Fibroblast of lung (primary cell): ENCODE measurements around the gene CSNK2A1. TPM values are rescaled to one million over a fixed set of nuclear protein-coding genes. Genes with fewer than 3 reads are reported as not detected.
"Not testable (repeated sequence)": the region's sequence is repeated elsewhere in the genome, so short reads cannot be mapped to it uniquely, and the experiment has no call there.

Source experiments
- DNase-seq, 2 donors: peaks; one replicate each; pipeline versions ENCODE4 v3.0.0 to v3.0.0-alpha.2; 2010; ENCODE audit warnings: low read depth in 2 of 2
- H2AFZ ChIP-seq: 2 replicates; pipeline ENCODE4 v1.5.1; 2012; ENCODE audit warnings: low read length, control low read depth, inconsistent platforms
- H3K27ac ChIP-seq: 2 replicates; pipeline ENCODE4 v1.5.1; 2011; ENCODE audit warnings: low read length, control low read depth; ENCODE audit not compliant: insufficient read depth
- H3K27me3 ChIP-seq: 2 replicates; pipeline ENCODE4 v1.5.1; 2011; ENCODE audit warnings: mild to moderate bottlenecking, low read length; ENCODE audit not compliant: control insufficient read depth, insufficient read depth
- H3K36me3 ChIP-seq: 2 replicates; pipeline ENCODE4 v1.5.1; 2011; ENCODE audit warnings: low read length; ENCODE audit not compliant: control insufficient read depth, insufficient read depth
- H3K4me1 ChIP-seq: 2 replicates; pipeline ENCODE4 v1.5.1; 2011; ENCODE audit warnings: low read length; ENCODE audit not compliant: control insufficient read depth, insufficient read depth; ENCODE audit errors: extremely low read depth
- H3K4me2 ChIP-seq: 2 replicates; pipeline ENCODE4 v1.5.1; 2011; ENCODE audit warnings: low read length, control low read depth; ENCODE audit not compliant: insufficient read depth; ENCODE audit errors: extremely low read depth
- H3K4me3 ChIP-seq, 4 experiments: fragments of 200-600 bp in 1 of 4; sonication (generic) in 1 of 4; replicated peaks in 1 of 4; 2 replicates each; pipeline ENCODE4 v1.5.1; 2011 to 2016; ENCODE audit warnings: low read length in 4 of 4, low read depth in 3 of 4, mild to moderate bottlenecking in 3 of 4, control low read depth in 2 of 4, inconsistent platforms in 1 of 4, mixed read lengths in 1 of 4; ENCODE audit not compliant: insufficient read depth in 1 of 4; ENCODE audit errors: control extremely low read depth in 1 of 4
- H3K79me2 ChIP-seq: 2 replicates; pipeline ENCODE4 v1.5.1; 2012; ENCODE audit warnings: mild to moderate bottlenecking, low read length, inconsistent platforms; ENCODE audit not compliant: control insufficient read depth, insufficient read depth
- H3K9ac ChIP-seq: 2 replicates; pipeline ENCODE4 v1.5.1; 2011; ENCODE audit warnings: mild to moderate bottlenecking, low read length, control low read depth; ENCODE audit not compliant: insufficient read depth
- H3K9me3 ChIP-seq: 2 replicates; pipeline ENCODE4 v1.5.1; 2012; ENCODE audit warnings: low read depth, low read length; ENCODE audit not compliant: control insufficient read depth, insufficient read depth
- H4K20me1 ChIP-seq: 2 replicates; pipeline ENCODE4 v1.5.1; 2011; ENCODE audit warnings: low read length; ENCODE audit not compliant: control insufficient read depth, insufficient read depth; ENCODE audit errors: extremely low read depth
- CTCF ChIP-seq, 2 donors: IDR thresholded peaks in 1 of 2; conservative IDR thresholded peaks in 1 of 2; 1 replicate in 1 of 2; 2 replicates in 1 of 2; pipeline ENCODE4 v1.5.1; 2011 to 2012; ENCODE audit warnings: low read length in 2 of 2, control low read depth in 1 of 2, inconsistent platforms in 1 of 2, low read depth in 1 of 2, mild to moderate bottlenecking in 1 of 2
- EZH2 ChIP-seq: IDR thresholded peaks from 2 replicates; pipeline ENCODE4 v1.5.1; 2012; ENCODE audit warnings: low read length, control low read depth, mild to moderate bottlenecking; ENCODE audit errors: missing control alignments
- polyA plus RNA-seq, 2 donors: library from polyadenylated mRNA; depleted of rRNA in 1 of 2; stranded (reverse) in 1 of 2; unstranded in 1 of 2; fragments of >200 nt; gene quantifications; 2 replicates each; pipeline ENCODE4 v1.2.1, GENCODE V29; 2011 to 2012; ENCODE audit warnings: missing spikeins in 1 of 2
- total RNA-seq: library from RNA; depleted of rRNA; stranded (reverse); fragments of >200 nt; gene quantifications from 2 replicates; pipeline ENCODE4 v1.2.1, GENCODE V29; 2014

Gene CSNK2A1
- total and polyA plus RNA-seq, 2 donors (not counting 1 experiment from before 2014, with no cell fraction given): 120 to 124 TPM

DNA sequence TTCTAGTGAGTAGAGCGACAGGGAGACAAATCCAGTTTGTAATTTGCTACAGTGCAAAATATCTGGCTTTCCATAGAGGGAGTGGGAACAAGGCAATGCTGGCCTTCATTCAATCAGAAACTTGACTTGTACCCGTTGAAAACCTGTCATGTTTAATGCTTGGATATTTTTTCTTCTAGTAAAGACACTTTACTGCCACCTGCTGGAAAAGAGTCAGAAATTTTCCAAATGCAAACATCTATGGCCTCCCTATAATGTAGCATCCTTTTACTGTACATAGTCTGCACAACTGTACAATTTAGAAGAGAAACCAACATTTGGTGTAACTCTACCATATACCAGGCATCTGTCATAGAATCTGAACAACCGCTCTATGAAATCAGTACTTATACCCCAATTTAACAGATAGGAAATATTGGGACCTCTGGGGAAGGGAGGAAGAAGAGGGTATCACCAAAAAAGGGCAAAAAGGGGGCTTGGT, 64.6 kb downstream of the CSNK2A1 start:
- H4K20me1 ChIP-seq: no peaks in the 10 kb centered on the region
- no peak overlapping the region for H3K9ac ChIP-seq
- H3K4me3 ChIP-seq: no peak overlapping the region
- peaks cover 9% of the 10 kb centered on the region for H3K36me3 ChIP-seq
- peak; percentile 40 to 84 for DNase-seq
- no peaks in the 10 kb centered on the region for H3K4me1 ChIP-seq
- H3K4me2 ChIP-seq: no peak overlapping the region
- no peak overlapping the region for H2AFZ ChIP-seq
- TF ChIP-seq EZH2 (no peak), CTCF (conservative IDR thresholded peaks at IDR 0.05 in 1 of 2, IDR thresholded peaks at IDR 0.05 in 1 of 2; ENCODE audit: low read depth in 1 of 2, low read length in 2 of 2) (peak; percentile 54 to 56)
- no peaks in the 10 kb centered on the region for H3K27me3 ChIP-seq
- H3K9me3 ChIP-seq: no peaks in the 10 kb centered on the region
- H3K79me2 ChIP-seq: no peaks in the 10 kb centered on the region
- H3K27ac ChIP-seq: peak overlapping the region; percentile 4

- peak overlapping the region; percentile 4 for H3K27ac ChIP-seq
- no peak overlapping the region for H3K4me3 ChIP-seq
- H3K4me1 ChIP-seq: no peaks in the 10 kb centered on the region
- no peak overlapping the region for H3K9ac ChIP-seq
- peaks cover 7% of the 10 kb centered on the region for H3K36me3 ChIP-seq
- peak; percentile 47 to 88 for DNase-seq
- no peaks in the 10 kb centered on the region for H3K27me3 ChIP-seq
- no peaks in the 10 kb centered on the region for H4K20me1 ChIP-seq
- no peak overlapping the region for H2AFZ ChIP-seq
- no peaks in the 10 kb centered on the region for H3K9me3 ChIP-seq
- TF ChIP-seq CTCF (conservative IDR thresholded peaks at IDR 0.05 in 1 of 2, IDR thresholded peaks at IDR 0.05 in 1 of 2; ENCODE audit: low read depth in 1 of 2, low read length in 2 of 2) (no peak), EZH2 (no peak)
- no peak overlapping the region for H3K4me2 ChIP-seq
- H3K79me2 ChIP-seq: no peaks in the 10 kb centered on the region
Measured at GRCh38 chr20:478010-478948, 65.3 kb downstream of the CSNK2A1 start.

- H4K20me1 ChIP-seq, DNase-seq, H3K4me1 ChIP-seq, H3K4me3 ChIP-seq, H3K4me2 ChIP-seq, H3K27ac ChIP-seq, H3K9me3 ChIP-seq, H3K27me3 ChIP-seq, H3K79me2 ChIP-seq, H3K36me3 ChIP-seq, H2AFZ ChIP-seq, H3K9ac ChIP-seq: not testable (repeated sequence)
Measured at GRCh38 chr20:476561-477249, 66.9 kb downstream of the CSNK2A1 start.
